Vagina (tissue), 2 donors: Measurements from ENCODE around the gene NUP62. TPM values are rescaled to one million over a fixed set of nuclear protein-coding genes. Genes with fewer than 3 reads are reported as not detected.
"Not testable (repeated sequence)": the region's sequence is repeated elsewhere in the genome, so short reads cannot be mapped to it uniquely, and the experiment has no call there.

Experiments
- DNase-seq, 2 donors: peaks; one replicate each; pipeline ENCODE4 v3.0.0-alpha.2; 2017; ENCODE audit errors: extremely low spot score in 2 of 2
- H3K27ac ChIP-seq: fragments of 200-600 bp; sonication (generic); one replicate; pipeline ENCODE4 v1.5.1; 2019
- H3K27me3 ChIP-seq: fragments of 200-600 bp; sonication (generic); one replicate; pipeline ENCODE4 v1.5.1; 2019
- H3K36me3 ChIP-seq, 2 donors: fragments of 200-600 bp; sonication (generic); one replicate each; pipeline ENCODE4 v1.5.1; 2017 to 2019
- H3K4me1 ChIP-seq: fragments of 200-600 bp; sonication (generic); one replicate; pipeline ENCODE4 v1.5.1; 2019
- H3K4me3 ChIP-seq, 2 donors: fragments of 200-600 bp; sonication (generic); 1 replicate in 1 of 2; 2 replicates in 1 of 2; pipeline ENCODE4 v1.5.1; 2016 to 2019
- H3K9me3 ChIP-seq: fragments of 200-600 bp; sonication (generic); one replicate; pipeline ENCODE4 v1.5.1; 2019
- CTCF ChIP-seq, 3 experiments: fragments of 450-650 bp in 2 of 3; fragments of 200-600 bp in 1 of 3; sonication (generic) in 1 of 3; IDR thresholded peaks; one replicate each; pipeline ENCODE4 v1.5.1; 2017 to 2019; ENCODE audit warnings: antibody characterized with exemption in 3 of 3, mild to moderate bottlenecking in 2 of 3, moderate library complexity in 2 of 3
- POLR2A ChIP-seq, 2 donors: fragments of 450-650 bp; IDR thresholded peaks; one replicate each; pipeline ENCODE4 v1.6.1; 2017; ENCODE audit warnings: antibody characterized with exemption in 2 of 2, mild to moderate bottlenecking in 2 of 2, moderate library complexity in 2 of 2
- POLR2AphosphoS5 ChIP-seq, 2 donors: sonication (generic); formaldehyde crosslinking; IDR thresholded peaks; one replicate each; pipeline ENCODE4 v1.9.0; 2017; ENCODE audit warnings: antibody characterized with exemption in 2 of 2, mild to moderate bottlenecking in 2 of 2, low read depth in 1 of 2; ENCODE audit not compliant: insufficient read depth in 1 of 2
- intact Hi-C: fragments of 100-400 bp; cut with DNase I; formaldehyde crosslinking; loops from one replicate; pipeline ENCODE4 v1.15.1; 2023
- total RNA-seq: library from RNA; depleted of rRNA; stranded (reverse); fragments of >200 nt; gene quantifications from one replicate; pipeline ENCODE4 v1.2.3, GENCODE V29; 2016

The NUP62 gene
- total RNA-seq, 1 donor from 2014 or later: 38.5 TPM

GRCh38 chr19:49951806-49952478 lies 22.6 kb upstream of the NUP62 start:
- Histone ChIP-seq H3K4me1 (no peaks in the 10 kb centered on the region), H3K27me3 (peaks cover 4% of the 10 kb centered on the region), H3K36me3 (no peaks in the 10 kb centered on the region), H3K9me3 (no peaks in the 10 kb centered on the region), H3K27ac (no peak overlapping the region), H3K4me3 (no peak overlapping the region)
- no peak for TF ChIP-seq POLR2AphosphoS5 (IDR thresholded peaks at IDR 0.05; ENCODE audit: insufficient read depth in 1 of 2, low read depth in 1 of 2)
- no peak for TF ChIP-seq POLR2A (IDR thresholded peaks at IDR 0.05)
- TF ChIP-seq CTCF (IDR thresholded peaks at IDR 0.05): no peak
- no peak for DNase-seq
- intact Hi-C loops: no loop called here

- DNase-seq: no peak
- Histone ChIP-seq H3K27ac (no peak overlapping the region), H3K36me3 (no peaks in the 10 kb centered on the region), H3K4me3 (no peak overlapping the region), H3K27me3 (no peaks in the 10 kb centered on the region), H3K9me3 (no peaks in the 10 kb centered on the region), H3K4me1 (no peaks in the 10 kb centered on the region)
- no peak for TF ChIP-seq POLR2A (IDR thresholded peaks at IDR 0.05)
- TF ChIP-seq CTCF (IDR thresholded peaks at IDR 0.05): no peak
- TF ChIP-seq POLR2AphosphoS5 (IDR thresholded peaks at IDR 0.05; ENCODE audit: insufficient read depth in 1 of 2, low read depth in 1 of 2): no peak
- intact Hi-C loops: no loop called here
Measured at GRCh38 chr19:49950956-49951526, 21.7 kb upstream of the NUP62 start.

- no peak overlapping the region for H3K4me3 ChIP-seq
- H3K36me3 ChIP-seq: no peaks in the 10 kb centered on the region
- H3K27me3 ChIP-seq: no peaks in the 10 kb centered on the region
- H3K27ac ChIP-seq: no peak overlapping the region
- no peak for TF ChIP-seq CTCF (IDR thresholded peaks at IDR 0.05)
- TF ChIP-seq POLR2A (IDR thresholded peaks at IDR 0.05): no peak
- TF ChIP-seq POLR2AphosphoS5 (IDR thresholded peaks at IDR 0.05; ENCODE audit: insufficient read depth in 1 of 2, low read depth in 1 of 2): no peak
- DNase-seq: no peak
- H3K4me1 ChIP-seq: no peaks in the 10 kb centered on the region
- intact Hi-C loops: no loop called here
- no peaks in the 10 kb centered on the region for H3K9me3 ChIP-seq
Measured at GRCh38 chr19:49950590-49950948, 21.3 kb upstream of the NUP62 start.

GRCh38 chr19:49949742-49950589 lies 20.7 kb upstream of the NUP62 start:
- no peak for TF ChIP-seq POLR2AphosphoS5 (IDR thresholded peaks at IDR 0.05; ENCODE audit: insufficient read depth in 1 of 2, low read depth in 1 of 2)
- intact Hi-C loops: no loop called here
- DNase-seq: no peak

GRCh38 chr19:49946415-49946814 lies 17.1 kb upstream of the NUP62 start:
- H3K4me1 ChIP-seq: no peaks in the 10 kb centered on the region
- H3K27me3 ChIP-seq: no peaks in the 10 kb centered on the region
- no peak overlapping the region for H3K27ac ChIP-seq
- no peak overlapping the region for H3K4me3 ChIP-seq
- TF ChIP-seq CTCF (IDR thresholded peaks at IDR 0.05): no peak
- no peak for TF ChIP-seq POLR2A (IDR thresholded peaks at IDR 0.05)
- no peak for TF ChIP-seq POLR2AphosphoS5 (IDR thresholded peaks at IDR 0.05; ENCODE audit: insufficient read depth in 1 of 2, low read depth in 1 of 2)
- DNase-seq: no peak
- H3K9me3 ChIP-seq: no peaks in the 10 kb centered on the region
- no peaks in the 10 kb centered on the region for H3K36me3 ChIP-seq
- intact Hi-C loops: no loop called here

More at GRCh38 chr19:49949742-49950589, 20.7 kb upstream of the NUP62 start:
- Histone ChIP-seq H3K4me1 (no peaks in the 10 kb centered on the region), H3K27me3 (no peaks in the 10 kb centered on the region), H3K36me3 (no peaks in the 10 kb centered on the region), H3K4me3 (no peak overlapping the region), H3K27ac (no peak overlapping the region), H3K9me3 (no peaks in the 10 kb centered on the region)

- H3K27ac ChIP-seq, H3K9me3 ChIP-seq, H3K27me3 ChIP-seq, intact Hi-C loops, DNase-seq, H3K4me1 ChIP-seq, H3K36me3 ChIP-seq, H3K4me3 ChIP-seq: not testable (repeated sequence)
Measured at GRCh38 chr19:49944567-49944966, 15.3 kb upstream of the NUP62 start.
